ENCODE data around the gene GSK3B.

DNA sequence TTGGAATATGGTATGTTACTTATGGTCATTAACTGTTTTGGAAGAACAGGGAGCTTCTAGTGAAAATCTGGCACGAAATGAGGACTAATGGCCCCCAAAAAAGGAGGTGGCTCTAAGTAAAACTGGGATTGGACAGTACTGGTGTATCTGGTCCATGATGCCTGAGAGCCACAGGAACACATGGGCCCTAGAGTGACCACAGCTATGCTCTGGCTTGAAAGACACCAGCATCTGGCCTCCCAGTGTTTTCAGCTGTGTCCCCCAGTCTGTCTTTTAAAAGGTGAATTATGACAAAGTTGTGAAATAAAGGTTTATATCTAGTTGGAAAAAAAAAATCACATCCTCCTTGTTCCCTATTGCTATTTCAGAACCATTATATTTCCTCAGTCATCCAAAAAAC is 64.5 kb downstream of the GSK3B start:
- TF ChIP-seq, protein P1, sequence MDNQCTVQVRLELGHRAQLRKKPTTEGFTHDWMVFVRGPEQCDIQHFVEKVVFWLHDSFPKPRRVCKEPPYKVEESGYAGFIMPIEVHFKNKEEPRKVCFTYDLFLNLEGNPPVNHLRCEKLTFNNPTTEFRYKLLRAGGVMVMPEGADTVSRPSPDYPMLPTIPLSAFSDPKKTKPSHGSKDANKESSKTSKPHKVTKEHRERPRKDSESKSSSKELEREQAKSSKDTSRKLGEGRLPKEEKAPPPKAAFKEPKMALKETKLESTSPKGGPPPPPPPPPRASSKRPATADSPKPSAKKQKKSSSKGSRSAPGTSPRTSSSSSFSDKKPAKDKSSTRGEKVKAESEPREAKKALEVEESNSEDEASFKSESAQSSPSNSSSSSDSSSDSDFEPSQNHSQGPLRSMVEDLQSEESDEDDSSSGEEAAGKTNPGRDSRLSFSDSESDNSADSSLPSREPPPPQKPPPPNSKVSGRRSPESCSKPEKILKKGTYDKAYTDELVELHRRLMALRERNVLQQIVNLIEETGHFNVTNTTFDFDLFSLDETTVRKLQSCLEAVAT (IDR thresholded peaks at IDR 0.05): no peak
- TF ChIP-seq POLR2AphosphoS5 (IDR thresholded peaks at IDR 0.05; ENCODE audit: low read length): no peak
